A673 (cell line): ENCODE results near the gene CTNNA3. TPM values are rescaled to one million over a fixed set of nuclear protein-coding genes. Genes with fewer than 3 reads are reported as not detected.

Experiments
- BruUV-seq: library from RNA; stranded (reverse); fragments of 400-500 nt; replicated peaks from 2 replicates; lab custom pipeline; 2021; lab: Mats Ljungman, UMichigan
- CTCF ChIA-PET: fragments of 300-600 bp; sonication (Branson Sonifier 250); formaldehyde crosslinking; loops from one replicate; lab custom pipeline; 2022; ENCODE audit warnings: antibody characterized with exemption; lab: Charles Lee
- POLR2A ChIA-PET: fragments of 300-600 bp; sonication (Branson Sonifier 250); formaldehyde crosslinking; loops from one replicate; lab custom pipeline; 2022; ENCODE audit warnings: antibody characterized with exemption; ENCODE audit not compliant: low non-redundant PET; lab: Charles Lee
- DNase-seq: peaks from one replicate; pipeline ENCODE4 v3.0.0-alpha.2; 2015; ENCODE audit warnings: low spot score
- H3K27ac ChIP-seq: fragments of 200-600 bp; sonication (generic); 2 replicates; pipeline ENCODE4 v1.5.1; 2016; ENCODE audit warnings: mixed run types, low read depth, mild to moderate bottlenecking, mixed read lengths, antibody characterized with exemption, low read length; ENCODE audit not compliant: poor library complexity, severe bottlenecking
- H3K27me3 ChIP-seq: fragments of 200-600 bp; sonication (generic); replicated peaks from 2 replicates; pipeline ENCODE4 v1.6.1; 2017; ENCODE audit warnings: mixed run types, low read depth, mild to moderate bottlenecking, mixed read lengths, antibody characterized with exemption, low read length; ENCODE audit not compliant: insufficient read depth, poor library complexity
- H3K36me3 ChIP-seq: fragments of 200-600 bp; sonication (generic); 2 replicates; pipeline ENCODE4 v1.6.1; 2016; ENCODE audit warnings: mixed run types, mild to moderate bottlenecking, mixed read lengths, antibody characterized with exemption, low read length; ENCODE audit not compliant: insufficient read depth, poor library complexity, severe bottlenecking
- H3K4me1 ChIP-seq: fragments of 200-600 bp; sonication (generic); 2 replicates; pipeline ENCODE4 v1.6.1; 2017; ENCODE audit warnings: mixed run types, mild to moderate bottlenecking, mixed read lengths, antibody characterized with exemption, low read length; ENCODE audit not compliant: insufficient read depth, poor library complexity, severe bottlenecking
- H3K4me3 ChIP-seq: fragments of 200-600 bp; sonication (generic); 2 replicates; pipeline ENCODE4 v1.5.1; 2016; ENCODE audit warnings: low read depth, mixed run types, mild to moderate bottlenecking, mixed read lengths, low read length; ENCODE audit not compliant: poor library complexity, severe bottlenecking
- H3K9me3 ChIP-seq: fragments of 200-600 bp; sonication (generic); 2 replicates; pipeline ENCODE4 v1.6.1; 2016; ENCODE audit warnings: mixed run types, low read depth, mild to moderate bottlenecking, mixed read lengths, antibody characterized with exemption, low read length; ENCODE audit not compliant: poor library complexity, severe bottlenecking
- EZH2 ChIP-seq: fragments of 200-600 bp; sonication (generic); IDR thresholded peaks from 2 replicates; pipeline ENCODE4 v1.6.1; 2017; ENCODE audit warnings: borderline replicate concordance, low read depth, mild to moderate bottlenecking, mixed read lengths, antibody characterized with exemption, low read length; ENCODE audit not compliant: poor library complexity, severe bottlenecking
- intact Hi-C: fragments of 100-400 bp; cut with micrococcal nuclease; formaldehyde crosslinking; loops from one replicate; pipeline ENCODE4 v1.10.0; 2022; ENCODE audit not compliant: unreplicated experiment
- total RNA-seq: library from RNA; stranded (reverse); gene quantifications from 2 replicates; pipeline ENCODE4 v1.2.3, GENCODE V29; 2021
- TF ChIP-seq, protein P1 (sequence below): fragments of 300-800, 200-600 bp; sonication (generic); conservative IDR thresholded peaks from 2 replicates; pipeline ENCODE4 v1.5.1; 2017; ENCODE audit warnings: low read depth, mild to moderate bottlenecking, antibody characterized with exemption, low read length, moderate library complexity, mixed read lengths

The CTNNA3 gene
- total RNA-seq, 1 experiment from 2014 or later: not detected

- Histone ChIP-seq H3K4me3 (no peak overlapping the region), H3K9me3 (no peaks in the 10 kb centered on the region), H3K27me3 (no peaks in the 10 kb centered on the region), H3K4me1 (no peaks in the 10 kb centered on the region), H3K36me3 (no peaks in the 10 kb centered on the region), H3K27ac (no peak overlapping the region)
- intact Hi-C loops: no loop called here
- TF ChIP-seq, protein P1, sequence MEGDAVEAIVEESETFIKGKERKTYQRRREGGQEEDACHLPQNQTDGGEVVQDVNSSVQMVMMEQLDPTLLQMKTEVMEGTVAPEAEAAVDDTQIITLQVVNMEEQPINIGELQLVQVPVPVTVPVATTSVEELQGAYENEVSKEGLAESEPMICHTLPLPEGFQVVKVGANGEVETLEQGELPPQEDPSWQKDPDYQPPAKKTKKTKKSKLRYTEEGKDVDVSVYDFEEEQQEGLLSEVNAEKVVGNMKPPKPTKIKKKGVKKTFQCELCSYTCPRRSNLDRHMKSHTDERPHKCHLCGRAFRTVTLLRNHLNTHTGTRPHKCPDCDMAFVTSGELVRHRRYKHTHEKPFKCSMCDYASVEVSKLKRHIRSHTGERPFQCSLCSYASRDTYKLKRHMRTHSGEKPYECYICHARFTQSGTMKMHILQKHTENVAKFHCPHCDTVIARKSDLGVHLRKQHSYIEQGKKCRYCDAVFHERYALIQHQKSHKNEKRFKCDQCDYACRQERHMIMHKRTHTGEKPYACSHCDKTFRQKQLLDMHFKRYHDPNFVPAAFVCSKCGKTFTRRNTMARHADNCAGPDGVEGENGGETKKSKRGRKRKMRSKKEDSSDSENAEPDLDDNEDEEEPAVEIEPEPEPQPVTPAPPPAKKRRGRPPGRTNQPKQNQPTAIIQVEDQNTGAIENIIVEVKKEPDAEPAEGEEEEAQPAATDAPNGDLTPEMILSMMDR: no peak
- TF ChIP-seq EZH2: no peak
- CTCF ChIA-PET: no interaction called here
- POLR2A ChIA-PET: no interaction called here
- BruUV-seq: no TSS peak
- DNase-seq: no peak
Observed at GRCh38 chr10:66880826-66881225, 815.2 kb downstream of the CTNNA3 start.

DNA sequence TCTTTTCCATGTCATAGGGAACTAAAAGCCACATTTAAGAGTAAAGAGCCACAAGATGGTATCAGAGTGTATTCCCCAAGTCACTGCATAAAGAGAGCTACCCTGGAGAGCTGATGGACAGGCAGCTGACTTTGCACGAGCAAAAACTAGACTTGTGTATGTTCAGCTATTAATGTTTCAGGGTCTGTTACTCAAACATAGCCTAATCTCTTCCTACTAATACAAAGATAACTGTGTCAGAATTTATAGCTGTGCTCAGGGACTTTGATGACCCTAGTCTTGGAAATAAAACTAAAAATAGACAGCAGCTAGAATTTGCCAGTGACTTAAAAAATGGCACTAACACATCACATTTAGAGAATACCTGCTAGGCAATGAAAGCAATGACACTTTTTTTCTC is 815.7 kb downstream of the CTNNA3 start:
- POLR2A ChIA-PET: no interaction called here
- H3K4me1 ChIP-seq: no peaks in the 10 kb centered on the region
- CTCF ChIA-PET: no interaction called here
- no peak overlapping the region for H3K4me3 ChIP-seq
- no peaks in the 10 kb centered on the region for H3K27me3 ChIP-seq
- no peak overlapping the region for H3K27ac ChIP-seq
- no peak for DNase-seq
- H3K9me3 ChIP-seq: no peaks in the 10 kb centered on the region
- TF ChIP-seq, protein P1: no peak
- TF ChIP-seq EZH2: no peak
- intact Hi-C loops: no loop called here
- H3K36me3 ChIP-seq: no peaks in the 10 kb centered on the region
- no TSS peak for BruUV-seq

- CTCF ChIA-PET: no interaction called here
- TF ChIP-seq, protein P1: no peak
- no peak for TF ChIP-seq EZH2
- POLR2A ChIA-PET: no interaction called here
- no peak overlapping the region for H3K27ac ChIP-seq
- H3K4me1 ChIP-seq: no peaks in the 10 kb centered on the region
- no peak overlapping the region for H3K4me3 ChIP-seq
- no peak for DNase-seq
- no TSS peak for BruUV-seq
- no peaks in the 10 kb centered on the region for H3K9me3 ChIP-seq
- intact Hi-C loops: no loop called here
- no peaks in the 10 kb centered on the region for H3K27me3 ChIP-seq
- H3K36me3 ChIP-seq: no peaks in the 10 kb centered on the region
Observed at GRCh38 chr10:66877361-66877760, 818.6 kb downstream of the CTNNA3 start.
